H9 (cell line): ENCODE measurements around the gene CASP6. TPM values are rescaled to one million over a fixed set of nuclear protein-coding genes. Genes with fewer than 3 reads are reported as not detected.

Experiments used
- DNase-seq: peaks from one replicate; pipeline ENCODE4 v3.0.0-alpha.2; 2017
- H2AFZ ChIP-seq: one replicate; pipeline ENCODE4 v1.6.1; 2013; ENCODE audit warnings: mild to moderate bottlenecking, low read length, control low read depth, moderate library complexity
- H2AK5ac ChIP-seq: 2 replicates; pipeline ENCODE4 v1.6.1; 2013; ENCODE audit warnings: low read length, control low read depth, mixed read lengths; ENCODE audit not compliant: insufficient read length
- H2BK120ac ChIP-seq: one replicate; pipeline ENCODE4 v1.6.1; 2013; ENCODE audit warnings: low read depth, mild to moderate bottlenecking, low read length, control low read depth, inconsistent platforms; ENCODE audit not compliant: poor library complexity, severe bottlenecking
- H2BK12ac ChIP-seq: 2 replicates; pipeline ENCODE4 v1.6.1; 2013; ENCODE audit warnings: low read length, control low read depth, mixed read lengths, low read depth; ENCODE audit not compliant: insufficient read length
- H2BK15ac ChIP-seq: 2 replicates; pipeline ENCODE4 v1.6.1; 2013; ENCODE audit warnings: low read depth, low read length, control low read depth
- H2BK20ac ChIP-seq: one replicate; pipeline ENCODE4 v1.6.1; 2013; ENCODE audit warnings: low read depth, mild to moderate bottlenecking, low read length, control low read depth, inconsistent platforms; ENCODE audit not compliant: poor library complexity, severe bottlenecking
- H2BK5ac ChIP-seq: 2 replicates; pipeline ENCODE4 v1.6.1; 2013; ENCODE audit warnings: low read length, control low read depth, mixed read lengths; ENCODE audit not compliant: insufficient read length
- H3K14ac ChIP-seq: 2 replicates; pipeline ENCODE4 v1.6.1; 2013; ENCODE audit warnings: low read length, control low read depth; ENCODE audit not compliant: insufficient read depth
- H3K18ac ChIP-seq: 2 replicates; pipeline ENCODE4 v1.6.1; 2013; ENCODE audit warnings: low read depth, mild to moderate bottlenecking, mixed read lengths, low read length, control low read depth; ENCODE audit not compliant: insufficient read length
- H3K23ac ChIP-seq: 2 replicates; pipeline ENCODE4 v1.6.1; 2013; ENCODE audit warnings: low read length, control low read depth, mixed read lengths, low read depth; ENCODE audit not compliant: insufficient read length
- H3K23me2 ChIP-seq: 2 replicates; pipeline ENCODE4 v1.6.1; 2013; ENCODE audit warnings: low read depth, mild to moderate bottlenecking, mixed read lengths, low read length, control low read depth; ENCODE audit not compliant: insufficient read length, poor library complexity, severe bottlenecking
- H3K27ac ChIP-seq: 2 replicates; pipeline ENCODE4 v1.5.1; 2013; ENCODE audit warnings: low read length, control low read depth, mixed read lengths, low read depth; ENCODE audit not compliant: insufficient read length
- H3K27me3 ChIP-seq: 2 replicates; pipeline ENCODE4 v1.6.1; 2013; ENCODE audit warnings: low read length, control low read depth, inconsistent platforms; ENCODE audit not compliant: insufficient read depth
- H3K4ac ChIP-seq: 2 replicates; pipeline ENCODE4 v1.6.1; 2013; ENCODE audit warnings: low read depth, mild to moderate bottlenecking, control low read depth, inconsistent platforms, low read length, moderate library complexity
- H3K4me1 ChIP-seq: 2 replicates; pipeline ENCODE4 v1.6.1; 2013; ENCODE audit warnings: low read length, control low read depth, inconsistent platforms; ENCODE audit not compliant: insufficient read depth
- H3K4me2 ChIP-seq: 2 replicates; pipeline ENCODE4 v1.6.1; 2013; ENCODE audit warnings: low read length, control low read depth, mixed read lengths; ENCODE audit not compliant: insufficient read length, insufficient read depth
- H3K56ac ChIP-seq: 2 replicates; pipeline ENCODE4 v1.6.1; 2013; ENCODE audit warnings: low read depth, mild to moderate bottlenecking, mixed read lengths, low read length, control low read depth; ENCODE audit not compliant: insufficient read length
- H3K79me1 ChIP-seq: 2 replicates; pipeline ENCODE4 v1.6.1; 2013; ENCODE audit warnings: low read depth, mild to moderate bottlenecking, moderate library complexity, low read length, control low read depth, inconsistent platforms; ENCODE audit not compliant: insufficient read depth, poor library complexity, severe bottlenecking
- H3K79me2 ChIP-seq: 2 replicates; pipeline ENCODE4 v1.6.1; 2013; ENCODE audit warnings: low read length, control low read depth, inconsistent platforms; ENCODE audit not compliant: insufficient read depth
- H3K9ac ChIP-seq: 2 replicates; pipeline ENCODE4 v1.6.1; 2013; ENCODE audit warnings: low read length, control low read depth, mixed read lengths; ENCODE audit not compliant: insufficient read length; ENCODE audit errors: extremely low read depth
- H3K9me3 ChIP-seq: one replicate; pipeline ENCODE4 v1.6.1; 2013; ENCODE audit warnings: low read depth, low read length, inconsistent platforms; ENCODE audit not compliant: control insufficient read depth
- H3T11ph ChIP-seq: one replicate; pipeline ENCODE4 v1.6.1; 2013; ENCODE audit warnings: mild to moderate bottlenecking, low read length, control low read depth, inconsistent platforms
- H4K20me1 ChIP-seq: one replicate; pipeline ENCODE4 v1.6.1; 2013; ENCODE audit not compliant: control insufficient read depth, insufficient read length, insufficient read depth
- H4K5ac ChIP-seq: 2 replicates; pipeline ENCODE4 v1.6.1; 2013; ENCODE audit warnings: low read depth, mild to moderate bottlenecking, mixed read lengths, low read length, control low read depth; ENCODE audit not compliant: insufficient read length
- H4K8ac ChIP-seq: replicated peaks from 2 replicates; pipeline ENCODE4 v1.6.1; 2013; ENCODE audit warnings: low read length, control low read depth, mixed read lengths, low read depth; ENCODE audit not compliant: insufficient read length
- H4K91ac ChIP-seq: 2 replicates; pipeline ENCODE4 v1.6.1; 2013; ENCODE audit warnings: low read depth, mild to moderate bottlenecking, moderate library complexity, mixed read lengths, low read length, control low read depth; ENCODE audit not compliant: insufficient read length
- H3K27ac Mint-ChIP-seq, 3 experiments: 2 replicates in 2 of 3; 3 replicates in 1 of 3; pipeline ENCODE4 v1.8.0; 2020 to 2021; ENCODE audit warnings: mixed read lengths in 3 of 3, mild to moderate bottlenecking in 1 of 3, moderate library complexity in 1 of 3
- H3K27me3 Mint-ChIP-seq: 2 replicates; pipeline ENCODE4 v1.8.0; 2021; ENCODE audit warnings: low read depth, mild to moderate bottlenecking, moderate library complexity, mixed read lengths
- H3K36me3 Mint-ChIP-seq, 3 experiments: 2 replicates in 2 of 3; 3 replicates in 1 of 3; pipeline ENCODE4 v1.8.0; 2020 to 2021; ENCODE audit warnings: low read depth in 3 of 3, mixed read lengths in 3 of 3; ENCODE audit not compliant: insufficient read depth in 1 of 3
- H3K4me1 Mint-ChIP-seq, 2 experiments: 2 replicates each; pipeline ENCODE4 v1.8.0; 2020; ENCODE audit warnings: mixed read lengths in 2 of 2
- H3K4me3 Mint-ChIP-seq, 2 experiments: 2 replicates in 1 of 2; 3 replicates in 1 of 2; pipeline ENCODE4 v1.8.0; 2020 to 2021; ENCODE audit warnings: mild to moderate bottlenecking in 2 of 2, mixed read lengths in 2 of 2, moderate library complexity in 1 of 2
- H3K9me3 Mint-ChIP-seq, 2 experiments: 2 replicates in 1 of 2; 3 replicates in 1 of 2; pipeline ENCODE4 v1.8.0; 2020; ENCODE audit warnings: mild to moderate bottlenecking in 2 of 2, mixed read lengths in 2 of 2, moderate library complexity in 1 of 2
- CTCF ChIP-seq: fragments of 200-600 bp; sonication (generic); conservative IDR thresholded peaks from 3 replicates; pipeline ENCODE4 v1.8.0; 2021; ENCODE audit warnings: antibody characterized with exemption, mild to moderate bottlenecking
- WGBS: extraction: QIAGEN DNeasy Blood & Tissue Kit; methylation state at CpG from one replicate; pipeline ENCODE4 v1.1.7; 2013; ENCODE audit warnings: missing lambda C conversion rate, low lambda C conversion rate, mixed read lengths; ENCODE audit not compliant: insufficient read length; ENCODE audit errors: extremely low coverage; 5-methylcytosine and 5-hydroxymethylcytosine counted together
- total RNA-seq: library from RNA; stranded (reverse); gene quantifications from 2 replicates; pipeline ENCODE4 v1.2.1, GENCODE V29; 2021

The CASP6 gene
- total RNA-seq, 1 experiment from 2014 or later = 25.2 TPM

DNA sequence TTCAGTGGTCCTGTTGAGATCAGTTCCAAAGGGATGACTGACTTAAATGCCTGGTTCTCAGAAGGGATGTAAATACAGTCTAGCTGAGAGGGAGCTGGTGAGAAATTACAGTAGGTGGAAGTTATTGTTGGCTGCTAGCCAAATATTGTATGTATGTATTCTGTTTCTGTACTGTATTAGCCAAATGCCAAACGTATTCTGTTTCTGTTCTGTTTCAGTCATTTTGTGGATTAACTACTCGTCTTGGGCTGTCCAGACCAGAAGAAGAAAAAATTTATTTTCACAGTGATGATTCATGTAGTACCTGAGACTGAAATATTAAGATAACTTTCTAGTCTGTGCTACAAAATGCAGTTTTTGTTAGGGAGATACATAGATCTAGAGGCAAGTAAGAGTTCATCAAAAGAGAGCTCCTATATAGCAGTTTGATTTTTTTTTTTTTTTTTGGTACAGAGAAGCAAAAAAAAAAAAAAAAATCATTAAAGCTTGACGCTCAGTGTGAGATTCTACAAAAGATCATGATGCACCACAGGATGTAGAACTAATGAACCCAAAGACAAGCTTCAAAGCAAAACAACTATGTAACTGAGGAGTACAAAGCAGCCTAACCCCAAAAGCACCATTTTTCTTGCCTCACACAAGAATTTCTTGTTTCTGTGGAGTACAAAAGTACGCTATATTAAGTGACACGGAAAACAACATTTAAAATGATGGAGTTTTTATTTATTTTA lies 54.8 kb downstream of the CASP6 start:
- no peaks in the 10 kb centered on the region for H4K20me1 ChIP-seq
- H3K4ac ChIP-seq = no peak overlapping the region
- peaks cover 0 to 5% (median 0%) of the 10 kb centered on the region in 3 experiments; a peak in 3 of 7 replicates for H3K36me3 Mint-ChIP-seq
- H3K4me2 ChIP-seq = no peak overlapping the region
- no CpG with 5 or more reads among the region's 5 CpGs for WGBS
- H3K14ac ChIP-seq = no peak overlapping the region
- no peak overlapping the region for H2BK20ac ChIP-seq
- H3T11ph ChIP-seq = no peak overlapping the region
- no peaks in the 10 kb centered on the region for H3K79me1 ChIP-seq
- no peak overlapping the region for H2BK5ac ChIP-seq
- H2AK5ac ChIP-seq = no peak overlapping the region
- no peak overlapping the region for H3K4me3 Mint-ChIP-seq
- H3K27me3 Mint-ChIP-seq = no peaks in the 10 kb centered on the region
- H4K91ac ChIP-seq = no peak overlapping the region
- no peak for DNase-seq
- H3K9me3 Mint-ChIP-seq = peaks cover 3 to 5% of the 10 kb centered on the region in 2 experiments; a peak in 3 of 5 replicates
- H3K27ac ChIP-seq = no peak overlapping the region
- no peaks in the 10 kb centered on the region for H3K9me3 ChIP-seq
- no peaks in the 10 kb centered on the region for H3K4me1 Mint-ChIP-seq
- no peak overlapping the region for H2AFZ ChIP-seq
- no peak overlapping the region for H4K5ac ChIP-seq
- H2BK15ac ChIP-seq = no peak overlapping the region
- no peak overlapping the region for H2BK120ac ChIP-seq
- H3K4me1 ChIP-seq = no peaks in the 10 kb centered on the region
- TF ChIP-seq CTCF = no peak
- no peak overlapping the region for H3K18ac ChIP-seq
- H3K23me2 ChIP-seq = no peaks in the 10 kb centered on the region
- H3K56ac ChIP-seq = no peak overlapping the region
- no peak overlapping the region for H3K9ac ChIP-seq
- H3K79me2 ChIP-seq = no peaks in the 10 kb centered on the region
- no peaks in the 10 kb centered on the region for H3K27me3 ChIP-seq
- H2BK12ac ChIP-seq = no peak overlapping the region
- no peak overlapping the region for H4K8ac ChIP-seq
- H3K23ac ChIP-seq = no peak overlapping the region
- H3K27ac Mint-ChIP-seq = no peak overlapping the region
